H1 (cell line): ENCODE results near the gene LDAH. TPM values are rescaled to one million over a fixed set of nuclear protein-coding genes. Genes with fewer than 3 reads are reported as not detected.

Experiments
- CTCF ChIA-PET: fragments of 300-600 bp; sonication (Branson Sonifier 250); formaldehyde crosslinking; loops from one replicate; lab custom pipeline; 2021; ENCODE audit not compliant: partially characterized antibody; lab: Charles Lee
- POLR2A ChIA-PET: fragments of 300-600 bp; sonication (Branson Sonifier 250); formaldehyde crosslinking; loops from one replicate; lab custom pipeline; 2021; ENCODE audit warnings: inconsistent platforms; ENCODE audit not compliant: partially characterized antibody; lab: Charles Lee
- DNase-seq, 2 experiments: peaks; one replicate each; pipeline versions ENCODE4 v3.0.0 to v3.0.0-alpha.2; 2010 to 2022; ENCODE audit warnings: low spot score in 2 of 2, low read depth in 1 of 2, mixed read lengths in 1 of 2
- FAIRE-seq: peaks from 2 replicates; lab custom pipeline; 2011; peaks lifted over from hg19 to GRCh38; lab: Jason Lieb, UNC
- H2AFZ ChIP-seq: 2 replicates; pipeline ENCODE4 v1.8.1; 2012; ENCODE audit warnings: low read length, inconsistent platforms
- H2AK5ac ChIP-seq: 2 replicates; pipeline ENCODE4 v1.6.1; 2013; ENCODE audit warnings: low read depth, low read length
- H2BK120ac ChIP-seq: replicated peaks from 2 replicates; pipeline ENCODE3; 2013; ENCODE audit warnings: low read depth, low read length, inconsistent platforms
- H2BK12ac ChIP-seq: 2 replicates; pipeline ENCODE4 v1.6.1; 2013; ENCODE audit warnings: low read depth, low read length
- H2BK15ac ChIP-seq: 2 replicates; pipeline ENCODE4 v1.6.1; 2013; ENCODE audit warnings: low read length
- H2BK20ac ChIP-seq: 2 replicates; pipeline ENCODE4 v1.6.1; 2013; ENCODE audit warnings: low read length
- H2BK5ac ChIP-seq: 2 replicates; pipeline ENCODE4 v1.6.1; 2013; ENCODE audit warnings: low read depth, low read length
- H3K14ac ChIP-seq: 2 replicates; pipeline ENCODE4 v1.6.1; 2013; ENCODE audit warnings: inconsistent platforms; ENCODE audit not compliant: insufficient read length
- H3K18ac ChIP-seq: 2 replicates; pipeline ENCODE4 v1.6.1; 2013; ENCODE audit warnings: low read length; ENCODE audit errors: extremely low read depth
- H3K23ac ChIP-seq: 2 replicates; pipeline ENCODE4 v1.6.1; 2013; ENCODE audit warnings: inconsistent platforms; ENCODE audit not compliant: insufficient read length
- H3K23me2 ChIP-seq: 2 replicates; pipeline ENCODE4 v1.6.1; 2013; ENCODE audit warnings: low read depth, low read length
- H3K27ac ChIP-seq: 2 replicates; pipeline ENCODE4 v1.6.1; 2011; ENCODE audit warnings: low read depth, low read length, inconsistent platforms
- H3K27me3 ChIP-seq, 4 experiments: replicated peaks in 1 of 4; 1 replicate in 1 of 4; 2 replicates in 3 of 4; pipeline versions ENCODE4 v1.6.1 to v1.8.1; 2011 to 2013; ENCODE audit warnings: low read length in 3 of 4, mild to moderate bottlenecking in 3 of 4, inconsistent platforms in 2 of 4, mixed read lengths in 2 of 4, moderate library complexity in 1 of 4; ENCODE audit not compliant: control insufficient read depth in 3 of 4, insufficient read depth in 3 of 4; ENCODE audit errors: extremely low read depth in 1 of 4
- H3K36me3 ChIP-seq, 4 experiments: 2 replicates each; pipeline versions ENCODE4 v1.6.1 to v1.8.1; 2011 to 2013; ENCODE audit warnings: mild to moderate bottlenecking in 4 of 4, low read length in 3 of 4, moderate library complexity in 2 of 4, control low read depth in 1 of 4, inconsistent platforms in 1 of 4; ENCODE audit not compliant: insufficient read depth in 4 of 4, control insufficient read depth in 2 of 4
- H3K4ac ChIP-seq: replicated peaks from 2 replicates; pipeline ENCODE3; 2013; ENCODE audit warnings: low read length, low read depth, mixed read lengths, inconsistent platforms; ENCODE audit not compliant: insufficient read length
- H3K4me1 ChIP-seq, 4 experiments: replicated peaks in 1 of 4; 1 replicate in 1 of 4; 2 replicates in 3 of 4; pipeline versions ENCODE4 v1.6.1 to v1.8.1; 2011 to 2013; ENCODE audit warnings: low read length in 3 of 4, inconsistent platforms in 2 of 4, mixed read lengths in 1 of 4; ENCODE audit not compliant: insufficient read depth in 4 of 4, control insufficient read depth in 3 of 4
- H3K4me2 ChIP-seq, 2 experiments: 2 replicates each; pipeline versions ENCODE4 v1.6.1 to v1.8.1; 2011 to 2013; ENCODE audit warnings: low read depth in 2 of 2, low read length in 2 of 2, control low read depth in 1 of 2, inconsistent platforms in 1 of 2, mild to moderate bottlenecking in 1 of 2; ENCODE audit not compliant: insufficient read depth in 1 of 2
- H3K4me3 ChIP-seq, 4 experiments: fragments of 200-600, 300-600 bp in 1 of 4; sonication (generic), shearing (Covaris generic), sonication (Bioruptor Twin) in 1 of 4; 2 replicates each; pipeline versions ENCODE4 v1.5.1 to v1.8.1; 2011 to 2016; ENCODE audit warnings: low read length in 4 of 4, low read depth in 3 of 4, control low read depth in 2 of 4, inconsistent platforms in 2 of 4, mild to moderate bottlenecking in 2 of 4, mixed read lengths in 1 of 4, moderate library complexity in 1 of 4; ENCODE audit not compliant: insufficient read depth in 2 of 4; ENCODE audit errors: extremely low read depth in 1 of 4
- H3K56ac ChIP-seq: replicated peaks from 2 replicates; pipeline ENCODE3; 2013; ENCODE audit warnings: low read depth, mild to moderate bottlenecking, mixed read lengths, low read length, inconsistent platforms; ENCODE audit not compliant: insufficient read length
- H3K79me1 ChIP-seq: 2 replicates; pipeline ENCODE4 v1.6.1; 2013; ENCODE audit warnings: low read depth, low read length, control low read depth
- H3K79me2 ChIP-seq, 2 experiments: 2 replicates each; pipeline versions ENCODE4 v1.6.1 to v1.8.1; 2012 to 2013; ENCODE audit warnings: low read length in 2 of 2, mild to moderate bottlenecking in 2 of 2, inconsistent platforms in 1 of 2; ENCODE audit not compliant: insufficient read depth in 2 of 2, control insufficient read depth in 1 of 2
- H3K9ac ChIP-seq, 4 experiments: replicated peaks in 1 of 4; 1 replicate in 1 of 4; 2 replicates in 3 of 4; pipeline versions ENCODE4 v1.6.1 to v1.8.1; 2011 to 2013; ENCODE audit warnings: low read depth in 3 of 4, low read length in 3 of 4, control low read depth in 2 of 4, mild to moderate bottlenecking in 2 of 4, moderate library complexity in 2 of 4, inconsistent platforms in 1 of 4; ENCODE audit errors: extremely low read depth in 1 of 4
- H3K9me3 ChIP-seq, 2 experiments: 2 replicates each; pipeline versions ENCODE4 v1.6.1 to v1.8.1; 2012 to 2013; ENCODE audit warnings: mild to moderate bottlenecking in 2 of 2, moderate library complexity in 2 of 2, control low read depth in 1 of 2, inconsistent platforms in 1 of 2, low read depth in 1 of 2, low read length in 1 of 2, mixed read lengths in 1 of 2; ENCODE audit not compliant: insufficient read depth in 2 of 2
- H4K20me1 ChIP-seq, 2 experiments: replicated peaks in 1 of 2; 2 replicates each; pipeline versions ENCODE3 to v1.8.1; 2011 to 2013; ENCODE audit warnings: inconsistent platforms in 2 of 2, low read length in 2 of 2, mild to moderate bottlenecking in 1 of 2; ENCODE audit not compliant: insufficient read depth in 2 of 2, control insufficient read depth in 1 of 2
- H4K5ac ChIP-seq: 2 replicates; pipeline ENCODE4 v1.6.1; 2013; ENCODE audit warnings: low read length, low read depth, mixed read lengths, inconsistent platforms; ENCODE audit not compliant: insufficient read length
- H4K8ac ChIP-seq: 2 replicates; pipeline ENCODE4 v1.8.0; 2013; ENCODE audit warnings: mild to moderate bottlenecking, moderate library complexity, low read length, inconsistent platforms; ENCODE audit not compliant: insufficient read depth; ENCODE audit errors: extremely low read depth
- H4K91ac ChIP-seq: replicated peaks from 2 replicates; pipeline ENCODE3; 2013; ENCODE audit warnings: low read length, mixed read lengths, inconsistent platforms; ENCODE audit not compliant: insufficient read length
- ATF3 ChIP-seq: IDR thresholded peaks from 2 replicates; pipeline ENCODE4 v1.6.1; 2011; ENCODE audit warnings: low read depth, mild to moderate bottlenecking, low read length; ENCODE audit not compliant: insufficient read depth
- BACH1 ChIP-seq: IDR thresholded peaks from 2 replicates; pipeline ENCODE4 v1.6.1; 2012; ENCODE audit warnings: low read length, improper control_type of control experiment
- EZH2 ChIP-seq: fragments of 200-600 bp; sonication (generic); IDR thresholded peaks from 2 replicates; pipeline ENCODE4 v1.7.1; 2012; ENCODE audit warnings: low read depth, mild to moderate bottlenecking, moderate library complexity, low read length, inconsistent platforms; ENCODE audit not compliant: severe bottlenecking
- GABPA ChIP-seq: IDR thresholded peaks from 2 replicates; pipeline ENCODE4 v1.6.1; 2011; ENCODE audit warnings: mild to moderate bottlenecking, low read length, moderate library complexity, borderline replicate concordance; ENCODE audit not compliant: insufficient read depth
- KDM5A ChIP-seq: fragments of 200-600 bp; IDR thresholded peaks from 2 replicates; pipeline ENCODE4 v1.7.1; 2012; ENCODE audit warnings: mild to moderate bottlenecking, low read length, inconsistent platforms, mixed read lengths
- NANOG ChIP-seq: IDR thresholded peaks from 2 replicates; pipeline ENCODE4 v1.6.1; 2011; ENCODE audit warnings: low read length, low read depth, mild to moderate bottlenecking, inconsistent platforms; ENCODE audit not compliant: insufficient read depth, poor library complexity, severe bottlenecking
- RXRA ChIP-seq: IDR thresholded peaks from 2 replicates; pipeline ENCODE4 v1.6.1; 2011; ENCODE audit warnings: low read depth, mild to moderate bottlenecking, low read length, moderate library complexity; ENCODE audit not compliant: insufficient read depth
- SIX5 ChIP-seq: IDR thresholded peaks from 2 replicates; pipeline ENCODE4 v1.6.1; 2011; ENCODE audit warnings: mild to moderate bottlenecking, low read depth, low read length
- USF2 ChIP-seq: IDR thresholded peaks from 2 replicates; pipeline ENCODE4 v1.6.1; 2011; ENCODE audit warnings: low read length, improper control_type of control experiment
- WGBS, 2 experiments: shearing (Covaris generic) in 1 of 2; methylation state at CpG; one replicate each; pipeline versions ENCODE4 v1.1.6 to v1.1.7; 2013 to 2015; ENCODE audit warnings: low lambda C conversion rate in 2 of 2, mixed read lengths in 2 of 2, inconsistent platforms in 1 of 2, low coverage in 1 of 2, missing lambda C conversion rate in 1 of 2; ENCODE audit not compliant: insufficient replicate concordance in 2 of 2, insufficient coverage in 1 of 2, insufficient read length in 1 of 2; ENCODE audit errors: extremely low coverage in 1 of 2, missing lambda C conversion rate in 1 of 2; 5-methylcytosine and 5-hydroxymethylcytosine counted together
- polyA plus RNA-seq, 7 experiments: library from polyadenylated mRNA; depleted of rRNA in 3 of 7; stranded (reverse) in 5 of 7; unstranded in 2 of 7; fragments of >200 nt in 5 of 7; fragments of 200-250 nt in 2 of 7; gene quantifications; 1 replicate in 5 of 7; 2 replicates in 1 of 7; 4 replicates in 1 of 7; pipeline versions ENCODE4 v1.2.1 to v1.2.3, GENCODE V29; 2011 to 2013; ENCODE audit warnings: missing spikeins in 2 of 7, mixed read lengths in 2 of 7
- total RNA-seq: library from RNA; stranded (reverse); fragmentation: NEBNext Ultra II Directional; extraction: Animal tissue kit (Norgen Biotek cat#: 25700); gene quantifications from 2 replicates; pipeline ENCODE4 v1.2.1, GENCODE V29; 2021

LDAH gene
- total and polyA plus RNA-seq, 2 of the 8 experiments (the other 6 are each of a cell fraction or from before 2014, with no cell fraction given), result 10.9 to 26.3 TPM

- H3K23ac ChIP-seq, result no peak overlapping the region
- H2BK15ac ChIP-seq, result no peak overlapping the region
- peaks cover 2 to 11% of the 10 kb centered on the region in 2 experiments for H4K20me1 ChIP-seq
- H3K18ac ChIP-seq, result no peak overlapping the region
- no peak overlapping the region for H3K27ac ChIP-seq
- H3K27me3 ChIP-seq, result peaks cover 33 to 44% (median 42%) of the 10 kb centered on the region in 4 experiments
- no peak overlapping the region for H2BK20ac ChIP-seq
- H2AFZ ChIP-seq, result no peak overlapping the region
- no peak overlapping the region for H3K9ac ChIP-seq
- DNase-seq (no peak), FAIRE-seq (no peak)
- no peak overlapping the region for H2BK5ac ChIP-seq
- no peaks in the 10 kb centered on the region for H3K36me3 ChIP-seq
- H3K4ac ChIP-seq, result no peak overlapping the region
- H3K14ac ChIP-seq, result no peak overlapping the region
- no peaks in the 10 kb centered on the region for H3K9me3 ChIP-seq
- ChIA-PET CTCF (interaction anchor here (0.6 to 8.9 kb wide), 81 partner anchors 8 to 1953 kb away, joined by 3 to 266 read pairs (median 4); partner anchors contain the start of genes HS1BP3 and RHOB), POLR2A (interaction anchor here (0.7 to 1.7 kb wide), 3 partner anchors 9 to 162 kb away, joined by 3 to 12 read pairs (median 3); partner anchors contain the start of genes HS1BP3 and LDAH)
- peaks cover 3 to 11% (median 7%) of the 10 kb centered on the region in 4 experiments for H3K4me1 ChIP-seq
- H4K8ac ChIP-seq, result no peak overlapping the region
- no peak overlapping the region for H2BK120ac ChIP-seq
- H4K5ac ChIP-seq, result no peak overlapping the region
- H3K23me2 ChIP-seq, result peaks cover 3% of the 10 kb centered on the region; the same call in 1 of the 2 replicates
- H4K91ac ChIP-seq, result no peak overlapping the region
- H3K79me2 ChIP-seq, result no peaks in the 10 kb centered on the region
- no peaks in the 10 kb centered on the region for H3K79me1 ChIP-seq
- no peak overlapping the region for H3K4me3 ChIP-seq
- H3K56ac ChIP-seq, result no peak overlapping the region
- H3K4me2 ChIP-seq, result no peak overlapping the region
- H2BK12ac ChIP-seq, result no peak overlapping the region
- no peak overlapping the region for H2AK5ac ChIP-seq
- 80% methylated on average over 8 of the region's 8 CpGs; no CpG with 5 or more reads in 1 of the 2 experiments for WGBS, 2 experiments
- TF ChIP-seq NANOG (no peak), ATF3 (no peak), GABPA (no peak), SIX5 (no peak), USF2 (no peak), KDM5A (no peak), EZH2 (no peak), BACH1 (no peak), RXRA (no peak)
Measured at GRCh38 chr2:20660506-20661420, 162.1 kb downstream of the LDAH start.
